Heart right ventricle (tissue), 16 donors: Measurements from ENCODE around the gene DFFB. TPM values are rescaled to one million over a fixed set of nuclear protein-coding genes. Genes with fewer than 3 reads are reported as not detected.

Experiments used
- ATAC-seq, 8 donors: fragments of 200-7000 bp; cut with Tn5 transposase; one replicate each; pipeline ENCODE4 v1.9.1; 2020; ENCODE audit warnings: mild to moderate bottlenecking in 8 of 8, moderate library complexity in 8 of 8, moderate number of reproducible peaks in 1 of 8
- DNase-seq, 2 donors: peaks; one replicate each; pipeline ENCODE4 v3.0.0-alpha.2; 2020
- H3K27ac ChIP-seq, 10 donors: fragments of 200-600 bp; sonication (generic) in 2 of 10; one replicate each; pipeline versions ENCODE4 v1.5.0 to v1.8.0; 2020 to 2022; ENCODE audit warnings: mild to moderate bottlenecking in 3 of 10
- H3K27me3 ChIP-seq, 7 donors: fragments of 200-600 bp; one replicate each; pipeline ENCODE4 v1.8.0; 2021 to 2022; ENCODE audit warnings: mild to moderate bottlenecking in 2 of 7
- H3K36me3 ChIP-seq, 9 donors: fragments of 200-600 bp; sonication (generic) in 1 of 9; one replicate each; pipeline versions ENCODE4 v1.5.0 to v1.8.0; 2020 to 2022; ENCODE audit warnings: mild to moderate bottlenecking in 2 of 9
- H3K4me1 ChIP-seq, 9 donors: fragments of 200-600 bp; sonication (generic) in 1 of 9; one replicate each; pipeline versions ENCODE4 v1.5.0 to v1.8.0; 2020 to 2022; ENCODE audit warnings: mild to moderate bottlenecking in 4 of 9
- H3K4me3 ChIP-seq, 10 donors: fragments of 200-600 bp; sonication (generic) in 2 of 10; one replicate each; pipeline versions ENCODE4 v1.5.0 to v1.8.0; 2020 to 2022; ENCODE audit warnings: mild to moderate bottlenecking in 7 of 10, moderate library complexity in 2 of 10
- H3K9me3 ChIP-seq, 11 donors: fragments of 200-600 bp in 10 of 11; sonication (generic) in 2 of 11; one replicate each; pipeline versions ENCODE4 v1.5.0 to v1.8.0; 2013 to 2022; ENCODE audit warnings: mild to moderate bottlenecking in 2 of 11, control low read depth in 1 of 11, moderate library complexity in 1 of 11
- CTCF ChIP-seq, 9 donors: fragments of 200-600 bp; sonication (generic) in 2 of 9; IDR thresholded peaks; one replicate each; pipeline versions ENCODE4 v1.5.0 to v1.8.0; 2021 to 2022; ENCODE audit warnings: antibody characterized with exemption in 9 of 9, mild to moderate bottlenecking in 5 of 9, moderate library complexity in 1 of 9
- WGBS, 2 donors: extraction: QIAGEN DNeasy Blood & Tissue Kit; methylation state at CpG; one replicate each; pipeline ENCODE4 v1.1.7; 2013; ENCODE audit warnings: inconsistent platforms in 1 of 2; 5-methylcytosine and 5-hydroxymethylcytosine counted together
- intact Hi-C, 10 donors: fragments of 100-400 bp; cut with DNase I; formaldehyde crosslinking; loops; one replicate each; pipeline versions ENCODE4 v1.11.1 to v1.14.2; 2022
- polyA plus RNA-seq, 2 donors: library from polyadenylated mRNA; stranded (reverse); fragments of 200-250 nt; gene quantifications; one replicate each; pipeline ENCODE4 v1.2.3, GENCODE V29; 2013
- total RNA-seq, 10 donors: library from RNA; stranded (reverse); fragmentation: NEBNext Ultra II Directional in 3 of 10; extraction: Animal tissue kit (Norgen Biotek cat#: 25700) in 3 of 10; gene quantifications; one replicate each; pipeline versions ENCODE4 v1.2.1 to v1.2.4, GENCODE V29; 2021 to 2023
- donor health status: Arrhythmogenic right ventricular cardiomyopathy.
- donor health status: ischemic (EF 13 %, LVEDD 7.1; RV severe dilation, severe dysfunction).
- donor health status: healthy with polysubstance abuse.
- donor health status: DM: no; HTN: yes; CAD: no.
- donor health status: DM: no; HTN: no; CAD: no.
- donor health status: ischemic (EF 25% LVEDD 6.9; RV normal size, moderate dysfunction).
- donor health status: ischemic (EF 25% LVEDD 5.7; RV mildly dilated, moderate dysfunction).
- donor health status: healthy.
- donor health status: DM: yes; HTN: yes; CAD: no.
- donor health status: Ischemic cardiomyopathy.
- donor health status: ischemic (EF 35%, LVEDD 5.7; RV mildly dilated, moderate dysfunction).
- donor health status: nonischemic (EF 11% LVEDD 7.7; RV severe dilation, severe dysfunction).
- donor health status: DM: yes; HTN: yes; CAD: no.
- donor health status: PGD.
- donor health status: ischemic (EF 29% LVEDD 5.4; RV normal size, mild dysfunction).
- donor health status: nonischemic (EF 23%, LVEDD 6.1; RV moderate dilation, normal function).

The DFFB gene
- total and polyA plus RNA-seq, 12 donors: 1.2 to 7.9 (median 2.3) TPM

GRCh38 chr1:3868464-3869006 lies 11.3 kb downstream of the DFFB start:
- intact Hi-C loops: no loop called here
- TF ChIP-seq CTCF (IDR thresholded peaks at IDR 0.05): no peak

GRCh38 chr1:3869751-3870301 lies 12.6 kb downstream of the DFFB start:
- Histone ChIP-seq H3K36me3 (peaks cover 0 to 82% (median 25%) of the 10 kb centered on the region in 9 donors), H3K27me3 (no peaks in the 10 kb centered on the region), H3K4me1 (no peaks in the 10 kb centered on the region), H3K4me3 (no peak overlapping the region), H3K27ac (no peak overlapping the region), H3K9me3 (no peaks in the 10 kb centered on the region)
- no peak for TF ChIP-seq CTCF (IDR thresholded peaks at IDR 0.05)
- peak in 2 of 8 donors; percentile 16 to 37 for ATAC-seq
- WGBS, 2 donors: 80 to 81% methylated on average over 18 of the region's 18 CpGs
- intact Hi-C loops: no loop called here
- no peak for DNase-seq

More at GRCh38 chr1:3868464-3869006, 11.3 kb downstream of the DFFB start:
- Histone ChIP-seq H3K4me1 (no peaks in the 10 kb centered on the region), H3K4me3 (no peak overlapping the region), H3K27ac (no peak overlapping the region), H3K9me3 (no peaks in the 10 kb centered on the region), H3K36me3 (peaks cover 0 to 76% (median 22%) of the 10 kb centered on the region in 9 donors), H3K27me3 (no peaks in the 10 kb centered on the region)
- 84 to 87% methylated on average over 13 of the region's 13 CpGs for WGBS, 2 donors
- no peak for DNase-seq
- peak in 3 of 8 donors; percentile 33 to 54 (median 38) for ATAC-seq

GRCh38 chr1:3871451-3871805 lies 14.2 kb downstream of the DFFB start:
- no peak for DNase-seq
- Histone ChIP-seq H3K9me3 (no peaks in the 10 kb centered on the region), H3K4me1 (no peaks in the 10 kb centered on the region), H3K4me3 (no peak overlapping the region), H3K27me3 (no peaks in the 10 kb centered on the region), H3K27ac (no peak overlapping the region), H3K36me3 (peaks cover 0 to 92% (median 39%) of the 10 kb centered on the region in 9 donors)
- intact Hi-C loops: no loop called here
- 95 to 97% methylated on average over 7 of the region's 7 CpGs for whole genome bisulfite sequencing, 2 donors
- ATAC-seq: no peak
- no peak for TF ChIP-seq CTCF (IDR thresholded peaks at IDR 0.05)

- WGBS, 2 donors: 92 to 93% methylated on average over 8 of the region's 8 CpGs
- intact Hi-C loops: no loop called here
- Histone ChIP-seq H3K27me3 (no peaks in the 10 kb centered on the region), H3K4me3 (no peak overlapping the region), H3K4me1 (no peaks in the 10 kb centered on the region), H3K9me3 (no peaks in the 10 kb centered on the region), H3K36me3 (peaks cover 0 to 93% (median 41%) of the 10 kb centered on the region in 9 donors), H3K27ac (no peak overlapping the region)
- no peak for DNase-seq
- ATAC-seq: peak in 1 of 8 donors; percentile 14
- TF ChIP-seq CTCF (IDR thresholded peaks at IDR 0.05): no peak
Measured at GRCh38 chr1:3872546-3872945, 15.3 kb downstream of the DFFB start.
